ENCODE data around the gene STAC.

STAC gene

GRCh38 chr3:36538136-36538749, 157.9 kb downstream of the STAC start:
- TF ChIP-seq ZFP3 (CRISPR knock-in tag; IDR thresholded peaks at IDR 0.05) = no peak
- no peak for TF ChIP-seq BACH2 (CRISPR knock-in tag; IDR thresholded peaks at IDR 0.05; ENCODE audit: borderline replicate concordance)
- no peak for TF ChIP-seq CSDC2 (CRISPR knock-in tag; IDR thresholded peaks at IDR 0.05)
- no peak for TF ChIP-seq POU6F1 (CRISPR knock-in tag; IDR thresholded peaks at IDR 0.05; ENCODE audit: borderline replicate concordance, low read depth)
- no peak for TF ChIP-seq ZFP30 (CRISPR knock-in tag; IDR thresholded peaks at IDR 0.05)
- TF ChIP-seq TCF4 (CRISPR knock-in tag; IDR thresholded peaks at IDR 0.05; ENCODE audit: borderline replicate concordance) = peak; percentile 66
- TF ChIP-seq ISL1 (CRISPR knock-in tag; IDR thresholded peaks at IDR 0.05) = peak; percentile 66
- TF ChIP-seq ZNF70 (CRISPR knock-in tag; IDR thresholded peaks at IDR 0.05) = no peak
- TF ChIP-seq ZC3H10 (CRISPR knock-in tag; IDR thresholded peaks at IDR 0.05) = no peak
- peak; percentile 24; the same call in 1 of the 3 replicates for ATAC-seq

- TF ChIP-seq BACH2 (CRISPR knock-in tag; IDR thresholded peaks at IDR 0.05; ENCODE audit: borderline replicate concordance) (no peak), OSR1 (CRISPR knock-in tag; IDR thresholded peaks at IDR 0.05) (no peak), ISL1 (CRISPR knock-in tag; IDR thresholded peaks at IDR 0.05) (no peak), GLIS3 (CRISPR knock-in tag; IDR thresholded peaks at IDR 0.05) (no peak), RARB (CRISPR knock-in tag; IDR thresholded peaks at IDR 0.05) (no peak), TSHZ2 (CRISPR knock-in tag; IDR thresholded peaks at IDR 0.05) (no peak), CSRNP3 (CRISPR knock-in tag; IDR thresholded peaks at IDR 0.05) (no peak), ZFP30 (CRISPR knock-in tag; IDR thresholded peaks at IDR 0.05) (no peak), TOX (CRISPR knock-in tag; IDR thresholded peaks at IDR 0.05; ENCODE audit: borderline replicate concordance) (no peak), ZNF8 (CRISPR knock-in tag; IDR thresholded peaks at IDR 0.05) (no peak), TCF4 (CRISPR knock-in tag; IDR thresholded peaks at IDR 0.05; ENCODE audit: borderline replicate concordance) (no peak), SNAI2 (CRISPR knock-in tag; IDR thresholded peaks at IDR 0.05) (no peak)
- TF ChIP-seq, protein P1, sequence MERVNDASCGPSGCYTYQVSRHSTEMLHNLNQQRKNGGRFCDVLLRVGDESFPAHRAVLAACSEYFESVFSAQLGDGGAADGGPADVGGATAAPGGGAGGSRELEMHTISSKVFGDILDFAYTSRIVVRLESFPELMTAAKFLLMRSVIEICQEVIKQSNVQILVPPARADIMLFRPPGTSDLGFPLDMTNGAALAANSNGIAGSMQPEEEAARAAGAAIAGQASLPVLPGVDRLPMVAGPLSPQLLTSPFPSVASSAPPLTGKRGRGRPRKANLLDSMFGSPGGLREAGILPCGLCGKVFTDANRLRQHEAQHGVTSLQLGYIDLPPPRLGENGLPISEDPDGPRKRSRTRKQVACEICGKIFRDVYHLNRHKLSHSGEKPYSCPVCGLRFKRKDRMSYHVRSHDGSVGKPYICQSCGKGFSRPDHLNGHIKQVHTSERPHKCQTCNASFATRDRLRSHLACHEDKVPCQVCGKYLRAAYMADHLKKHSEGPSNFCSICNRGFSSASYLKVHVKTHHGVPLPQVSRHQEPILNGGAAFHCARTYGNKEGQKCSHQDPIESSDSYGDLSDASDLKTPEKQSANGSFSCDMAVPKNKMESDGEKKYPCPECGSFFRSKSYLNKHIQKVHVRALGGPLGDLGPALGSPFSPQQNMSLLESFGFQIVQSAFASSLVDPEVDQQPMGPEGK (CRISPR knock-in tag; IDR thresholded peaks at IDR 0.05; ENCODE audit: borderline replicate concordance) = no peak
- peak; percentile 80 for ATAC-seq
Observed at GRCh38 chr3:36540888-36541518, 160.7 kb downstream of the STAC start.

DNA sequence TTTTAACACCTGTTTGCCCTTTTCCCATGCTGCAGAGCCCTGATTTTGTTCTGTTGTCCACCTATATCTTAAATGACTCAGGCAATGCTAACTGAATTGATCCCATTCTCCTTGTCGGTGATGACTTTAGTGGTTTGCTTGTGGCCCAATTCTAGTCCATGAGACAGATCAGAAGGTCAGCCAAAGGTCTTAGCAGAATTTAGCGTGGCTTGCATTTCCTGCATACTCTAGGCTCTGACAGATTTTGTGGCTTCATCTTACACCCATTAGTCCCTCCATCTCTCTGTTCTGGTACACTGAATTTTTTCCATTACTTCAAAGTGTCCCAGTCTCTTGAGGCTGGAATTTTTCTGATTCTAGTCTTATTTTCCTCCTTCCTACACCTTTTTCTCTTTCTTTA, 161.9 kb downstream of the STAC start:
- no peak for TF ChIP-seq ARNTL (CRISPR knock-in tag; IDR thresholded peaks at IDR 0.05; ENCODE audit: borderline replicate concordance, low read depth)
- TF ChIP-seq TOX (CRISPR knock-in tag; IDR thresholded peaks at IDR 0.05; ENCODE audit: borderline replicate concordance) = no peak
- TF ChIP-seq ZC3H10 (CRISPR knock-in tag; IDR thresholded peaks at IDR 0.05) = no peak
- peak; percentile 67 for ATAC-seq

All from SK-N-SH treated with all-trans-retinoic acid at 6 μM for 48 hours (cell line).